Mesenteric fat pad (tissue), 1 donor: ENCODE data around the gene TRO. TPM values are rescaled to one million over a fixed set of nuclear protein-coding genes. Genes with fewer than 3 reads are reported as not detected.

ENCODE experiments used
- DNase-seq: peaks from one replicate; pipeline ENCODE4 v3.0.0-alpha.2; 2020; ENCODE audit warnings: low spot score
- total RNA-seq: library from RNA; stranded (reverse); fragmentation: NEBNext Ultra II Directional; extraction: Animal tissue kit (Norgen Biotek cat#: 25700); gene quantifications from one replicate; pipeline ENCODE4 v1.2.1, GENCODE V29; 2021
- donor health status: DM: yes; HTN: yes; CAD: no.

Gene TRO
- total RNA-seq, 1 donor from 2014 or later = 3.9 TPM

- DNase-seq = no peak
Measured at GRCh38 chrX:54950730-54951375, 30.2 kb downstream of the TRO start.

DNA sequence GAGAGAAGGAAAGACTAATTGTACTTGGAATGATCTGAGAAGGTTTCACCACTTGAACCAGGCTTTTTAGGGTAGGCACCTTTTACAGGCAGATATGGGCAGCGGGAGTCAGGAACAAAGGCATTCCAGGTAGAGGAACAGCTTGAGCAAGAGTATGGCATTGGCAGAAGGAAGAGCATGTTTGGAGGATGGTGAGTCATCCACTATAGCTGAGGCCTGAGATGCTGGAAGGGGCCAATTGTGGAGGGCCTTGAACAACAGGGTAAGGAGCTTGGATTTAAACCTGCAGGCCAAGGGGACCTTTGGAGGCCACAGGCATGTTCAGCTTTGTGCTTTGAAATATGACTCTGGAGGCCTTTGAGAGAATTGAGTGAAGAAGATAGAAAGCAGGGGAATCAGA lies 41.1 kb downstream of the TRO start:
- no peak for DNase-seq

- no peak for DNase-seq
Measured at GRCh38 chrX:54964766-54965497, 44.3 kb downstream of the TRO start.

DNA sequence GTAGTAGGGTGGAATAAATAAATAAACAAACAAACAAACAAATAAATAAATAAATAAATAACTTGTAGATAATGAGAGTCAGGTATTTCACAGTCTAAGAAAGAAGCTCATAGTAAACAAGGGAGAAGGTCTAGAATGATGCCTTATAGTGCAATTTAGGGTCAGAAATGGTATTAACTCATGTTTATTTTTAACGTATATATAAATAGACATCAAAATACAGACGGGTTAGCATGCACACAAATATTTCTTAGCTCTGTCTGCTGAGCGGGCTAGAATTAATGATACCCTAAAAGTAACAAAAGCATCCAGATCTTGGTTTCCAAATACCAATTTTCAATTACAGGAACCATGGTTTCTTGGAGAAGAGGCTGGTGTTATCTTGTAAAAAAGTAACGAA lies 56.8 kb downstream of the TRO start:
- no peak for DNase-seq

DNA sequence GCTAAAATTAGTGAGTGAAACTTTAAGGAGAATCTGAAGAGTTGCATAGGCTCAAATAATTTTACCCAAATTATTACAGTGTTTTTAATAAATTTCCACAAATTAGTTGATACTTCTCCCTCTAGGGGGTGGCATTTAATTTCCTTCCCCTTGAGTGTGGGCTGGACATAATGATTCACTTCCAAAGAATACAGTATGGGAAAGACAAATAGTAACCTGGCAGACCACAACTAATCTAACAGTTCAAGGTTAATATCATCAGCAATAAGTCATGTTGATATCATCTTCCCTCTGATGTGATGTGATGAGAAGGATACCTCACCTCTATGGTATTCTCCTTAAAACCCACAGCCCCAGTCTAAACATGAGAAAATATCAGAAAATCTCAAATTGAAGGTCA lies 57.8 kb downstream of the TRO start:
- DNase-seq = no peak

- DNase-seq = no peak
Measured at GRCh38 chrX:54979432-54979831, 58.8 kb downstream of the TRO start.

DNA sequence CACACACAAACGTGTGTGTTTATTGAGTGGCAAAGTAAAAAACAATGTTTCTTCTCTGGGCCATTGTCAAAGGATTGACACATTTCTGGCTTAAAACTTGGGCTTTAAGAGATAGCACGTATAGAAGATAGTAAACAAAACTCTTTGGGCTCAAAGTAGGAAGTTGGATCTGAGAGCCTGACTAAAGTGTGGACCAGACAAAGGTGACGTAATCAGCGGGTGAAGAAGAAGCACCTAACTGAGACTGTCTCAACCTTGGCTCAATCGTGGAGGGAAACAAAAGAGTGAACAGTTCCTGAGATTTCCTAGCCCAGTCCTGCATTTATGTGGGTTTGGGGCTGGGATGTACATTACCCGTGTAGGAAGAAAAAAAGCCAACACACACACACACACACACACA lies 59.7 kb downstream of the TRO start:
- no peak for DNase-seq

Other genes starting within 250 kb of the TRO start
- gene ITIH6, start 122.6 kb upstream of the TRO start, total RNA-seq = not detected
- gene MAGED2, start 113.1 kb upstream of the TRO start, total RNA-seq = 62.9 TPM
- 18.5 TPM for gene PFKFB1, start 73.4 kb downstream of the TRO start, total RNA-seq
- gene APEX2, start 79.5 kb downstream of the TRO start, total RNA-seq = 13.1 TPM
- 1.1 TPM for gene ALAS2, start 110.2 kb downstream of the TRO start, total RNA-seq
- gene PAGE2B, start 154.2 kb downstream of the TRO start, total RNA-seq = not detected
- gene PAGE2, start 168.2 kb downstream of the TRO start, total RNA-seq = not detected